Heart left ventricle (tissue), 16 donors: ENCODE results near the gene WNT7A. TPM values are rescaled to one million over a fixed set of nuclear protein-coding genes. Genes with fewer than 3 reads are reported as not detected.

ENCODE experiments used
- ATAC-seq, 4 donors: fragments of 200-7000 bp; cut with Tn5 transposase; one replicate each; pipeline ENCODE4 v1.9.1; 2020 to 2022; ENCODE audit warnings: moderate library complexity in 4 of 4, mild to moderate bottlenecking in 3 of 4, moderate number of reproducible peaks in 1 of 4
- DNase-seq, 5 donors: peaks; one replicate each; pipeline ENCODE4 v3.0.0-alpha.2; 2020
- H3K27ac ChIP-seq, 12 donors: fragments of 200-600 bp; sonication (generic) in 4 of 12; one replicate each; pipeline versions ENCODE4 v1.5.0 to v1.8.0; 2016 to 2022; ENCODE audit warnings: mild to moderate bottlenecking in 2 of 12
- H3K27me3 ChIP-seq, 9 donors: fragments of 200-600 bp; sonication (generic) in 2 of 9; one replicate each; pipeline versions ENCODE4 v1.5.1 to v1.8.0; 2016 to 2022; ENCODE audit warnings: mild to moderate bottlenecking in 3 of 9
- H3K36me3 ChIP-seq, 9 donors: fragments of 200-600 bp; sonication (generic) in 2 of 9; one replicate each; pipeline versions ENCODE4 v1.5.0 to v1.8.0; 2018 to 2022; ENCODE audit warnings: mild to moderate bottlenecking in 2 of 9
- H3K4me1 ChIP-seq, 12 donors: fragments of 200-600 bp; sonication (generic) in 4 of 12; one replicate each; pipeline versions ENCODE4 v1.5.0 to v1.8.0; 2016 to 2022; ENCODE audit warnings: mild to moderate bottlenecking in 3 of 12
- H3K4me3 ChIP-seq, 12 donors: fragments of 200-600 bp; sonication (generic) in 4 of 12; one replicate each; pipeline versions ENCODE4 v1.5.0 to v1.8.0; 2017 to 2022; ENCODE audit warnings: mild to moderate bottlenecking in 9 of 12, moderate library complexity in 4 of 12
- H3K9me3 ChIP-seq, 12 donors: fragments of 200-600 bp; sonication (generic) in 4 of 12; one replicate each; pipeline versions ENCODE4 v1.5.0 to v1.8.0; 2016 to 2022; ENCODE audit warnings: mild to moderate bottlenecking in 1 of 12
- POLR2A ChIP-seq, 2 donors: fragments of 450-650 bp; IDR thresholded peaks; one replicate each; pipeline ENCODE4 v1.6.1; 2017; ENCODE audit warnings: antibody characterized with exemption in 2 of 2, mild to moderate bottlenecking in 2 of 2, moderate library complexity in 2 of 2
- WGBS, 4 donors: extraction: QIAGEN DNeasy Blood & Tissue Kit in 2 of 4; methylation state at CpG; one replicate each; pipeline versions ENCODE4 v1.1.5 to v1.1.7; 2013 to 2018; 5-methylcytosine and 5-hydroxymethylcytosine counted together
- intact Hi-C, 10 donors: fragments of 100-400 bp; cut with DNase I; formaldehyde crosslinking; loops; one replicate each; pipeline versions ENCODE4 v1.11.1 to v1.14.2; 2022
- polyA plus RNA-seq, 2 donors: library from polyadenylated mRNA; stranded (reverse); fragments of 200-250 nt; gene quantifications; one replicate each; pipeline ENCODE4 v1.2.3, GENCODE V29; 2013
- total RNA-seq, 9 donors: library from RNA; depleted of rRNA in 2 of 9; stranded (reverse); fragments of >200 nt in 2 of 9; fragmentation: NEBNext Ultra II Directional in 3 of 9; extraction: Animal tissue kit (Norgen Biotek cat#: 25700) in 3 of 9; gene quantifications; one replicate each; pipeline versions ENCODE4 v1.1.0 to v1.2.4, GENCODE V29; 2016 to 2023
- TF ChIP-seq, protein P1 (sequence below), 12 donors: fragments of 200-600 bp; sonication (generic) in 4 of 12; IDR thresholded peaks; one replicate each; pipeline versions ENCODE4 v1.5.0 to v1.8.0; 2018 to 2022; ENCODE audit warnings: antibody characterized with exemption in 12 of 12, mild to moderate bottlenecking in 5 of 12
- donor health status: ischemic (EF 13 %, LVEDD 7.1; RV severe dilation, severe dysfunction).
- donor health status: healthy with polysubstance abuse.
- donor health status: DM: no; HTN: yes; CAD: no.
- donor health status: DM: no; HTN: no; CAD: no.
- donor health status: ischemic (EF 25% LVEDD 6.9; RV normal size, moderate dysfunction).
- donor health status: ischemic (EF 25% LVEDD 5.7; RV mildly dilated, moderate dysfunction).
- donor health status: healthy.
- donor health status: DM: yes; HTN: yes; CAD: no.
- donor health status: ischemic (EF 35%, LVEDD 5.7; RV mildly dilated, moderate dysfunction).
- donor health status: nonischemic (EF 11% LVEDD 7.7; RV severe dilation, severe dysfunction).
- donor health status: DM: yes; HTN: yes; CAD: no.
- donor health status: PGD.
- donor health status: ischemic (EF 29% LVEDD 5.4; RV normal size, mild dysfunction).
- donor health status: nonischemic (EF 23%, LVEDD 6.1; RV moderate dilation, normal function).

WNT7A gene
- total and polyA plus RNA-seq, 11 donors: not detected

DNA sequence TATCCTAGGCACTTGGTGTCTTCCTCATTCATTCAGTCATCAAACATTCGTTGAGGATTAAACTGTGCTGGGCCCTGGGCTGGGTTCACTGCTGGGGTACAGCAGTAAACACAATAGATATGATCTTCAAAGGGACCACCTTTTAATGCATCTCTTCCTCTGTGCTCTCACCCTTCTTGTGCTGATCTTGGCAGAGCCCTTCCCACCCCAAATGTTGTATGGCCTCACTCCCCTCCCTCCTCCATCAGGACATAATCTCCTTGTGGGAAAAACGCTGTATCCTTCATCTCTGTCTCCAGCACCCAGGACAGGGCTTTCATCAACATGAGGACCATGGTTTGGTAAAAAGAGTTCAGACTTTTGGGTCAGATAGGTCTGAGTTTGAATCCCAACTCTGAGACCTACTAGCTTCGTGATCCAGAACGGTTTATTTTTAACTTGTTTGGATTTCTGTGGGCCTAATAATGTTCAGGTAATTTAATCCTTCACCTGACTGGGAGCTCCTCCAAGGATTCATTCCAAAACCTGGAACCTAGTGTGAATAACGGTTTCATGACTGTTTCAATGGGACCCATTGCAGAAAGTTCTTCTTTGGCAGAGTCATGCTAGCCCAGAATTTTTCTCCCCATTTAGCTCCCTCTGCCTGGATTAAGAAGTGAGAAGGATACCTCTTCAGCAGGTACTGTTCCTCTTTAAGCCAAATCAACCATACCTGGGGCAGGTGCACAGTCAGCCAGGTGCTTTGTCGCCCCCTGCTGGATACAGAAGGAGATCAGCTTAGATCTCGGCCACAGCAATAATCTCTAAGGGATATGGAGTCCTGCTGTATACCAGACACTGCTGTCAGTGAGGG is 5.2 kb upstream of the WNT7A start:
- Histone ChIP-seq H3K36me3 (no peaks in the 10 kb centered on the region), H3K4me3 (no peak overlapping the region), H3K9me3 (peaks cover 0 to 6% (median 0%) of the 10 kb centered on the region in 12 donors), H3K27me3 (peaks cover 8 to 53% (median 32%) of the 10 kb centered on the region in 9 donors), H3K27ac (no peak overlapping the region), H3K4me1 (peaks cover 0 to 9% (median 4%) of the 10 kb centered on the region in 12 donors)
- intact Hi-C loops: loop anchor here in 8 of 10 donors (5.0 kb wide), 1 partner anchor 228 kb away; no protein-coding TSS in a partner anchor
- TF ChIP-seq, protein P1, sequence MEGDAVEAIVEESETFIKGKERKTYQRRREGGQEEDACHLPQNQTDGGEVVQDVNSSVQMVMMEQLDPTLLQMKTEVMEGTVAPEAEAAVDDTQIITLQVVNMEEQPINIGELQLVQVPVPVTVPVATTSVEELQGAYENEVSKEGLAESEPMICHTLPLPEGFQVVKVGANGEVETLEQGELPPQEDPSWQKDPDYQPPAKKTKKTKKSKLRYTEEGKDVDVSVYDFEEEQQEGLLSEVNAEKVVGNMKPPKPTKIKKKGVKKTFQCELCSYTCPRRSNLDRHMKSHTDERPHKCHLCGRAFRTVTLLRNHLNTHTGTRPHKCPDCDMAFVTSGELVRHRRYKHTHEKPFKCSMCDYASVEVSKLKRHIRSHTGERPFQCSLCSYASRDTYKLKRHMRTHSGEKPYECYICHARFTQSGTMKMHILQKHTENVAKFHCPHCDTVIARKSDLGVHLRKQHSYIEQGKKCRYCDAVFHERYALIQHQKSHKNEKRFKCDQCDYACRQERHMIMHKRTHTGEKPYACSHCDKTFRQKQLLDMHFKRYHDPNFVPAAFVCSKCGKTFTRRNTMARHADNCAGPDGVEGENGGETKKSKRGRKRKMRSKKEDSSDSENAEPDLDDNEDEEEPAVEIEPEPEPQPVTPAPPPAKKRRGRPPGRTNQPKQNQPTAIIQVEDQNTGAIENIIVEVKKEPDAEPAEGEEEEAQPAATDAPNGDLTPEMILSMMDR (IDR thresholded peaks at IDR 0.05): peak in 11 of 12 donors; percentile 16 to 65 (median 32)
- no peak for TF ChIP-seq POLR2A (IDR thresholded peaks at IDR 0.05)
- no peak for ATAC-seq
- DNase-seq: peak in 1 of 5 donors; percentile 1
- 22 to 25% (median 24%) methylated on average over 7 of the region's 7 CpGs for WGBS, 4 donors

DNA sequence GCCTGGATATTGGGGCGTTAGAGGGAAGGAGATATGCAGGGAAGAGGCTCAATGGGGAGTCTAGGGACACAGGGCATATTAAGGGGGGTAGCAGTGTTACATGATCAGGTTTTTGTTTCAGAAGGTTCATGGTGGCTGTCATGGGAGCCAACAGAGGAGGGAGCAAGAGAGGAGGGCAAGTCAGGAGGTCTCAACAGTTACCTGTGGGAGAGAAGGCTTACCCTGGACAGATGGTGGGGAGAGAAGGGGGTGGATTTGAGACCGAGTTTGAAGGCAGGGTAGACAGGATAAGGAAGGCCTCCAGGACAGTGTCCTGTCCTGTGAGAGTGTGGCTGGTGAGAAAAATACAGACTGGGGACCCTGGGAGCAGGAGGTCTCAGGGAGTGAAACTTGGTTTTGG is 3.8 kb upstream of the WNT7A start:
- Histone ChIP-seq H3K9me3 (peaks cover 0 to 6% (median 0%) of the 10 kb centered on the region in 12 donors), H3K4me3 (no peak overlapping the region), H3K36me3 (no peaks in the 10 kb centered on the region), H3K4me1 (peaks cover 0 to 22% (median 13%) of the 10 kb centered on the region in 12 donors), H3K27me3 (peaks cover 20 to 67% (median 44%) of the 10 kb centered on the region in 9 donors), H3K27ac (no peak overlapping the region)
- WGBS, 4 donors: 39 to 51% (median 50%) methylated on average over 2 of the region's 2 CpGs
- DNase-seq: no peak
- TF ChIP-seq, protein P1 (IDR thresholded peaks at IDR 0.05): no peak
- no peak for TF ChIP-seq POLR2A (IDR thresholded peaks at IDR 0.05)
- intact Hi-C loops: loop anchor here in 7 of 10 donors (5.0 kb wide), 1 partner anchor 226 kb away; no protein-coding TSS in a partner anchor
- no peak for ATAC-seq

DNA sequence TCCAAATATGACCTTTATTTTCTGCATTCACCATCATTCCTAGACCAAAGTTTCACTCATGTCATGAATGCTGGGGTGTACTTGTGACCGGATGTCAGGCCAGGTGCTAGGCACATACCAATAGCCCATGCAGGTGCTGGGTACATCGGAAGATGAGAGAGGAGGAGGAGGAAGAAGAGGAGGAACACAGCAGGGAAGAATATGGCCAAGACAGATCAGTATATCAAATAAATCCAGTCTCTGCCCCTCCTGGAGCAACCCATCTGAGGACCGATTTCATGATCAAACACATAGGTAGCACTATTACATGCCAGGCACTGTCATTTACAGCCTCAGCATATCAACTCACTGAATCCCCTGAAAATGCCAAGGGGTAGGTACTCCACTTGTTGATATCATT is 3.0 kb upstream of the WNT7A start:
- Histone ChIP-seq H3K36me3 (no peaks in the 10 kb centered on the region), H3K27me3 (peaks cover 22 to 75% (median 50%) of the 10 kb centered on the region in 9 donors)
- no peak for DNase-seq

More for the DNA sequence above, 3.0 kb upstream of the WNT7A start:
- H3K9me3 ChIP-seq: peaks cover 0 to 6% (median 0%) of the 10 kb centered on the region in 12 donors
- no peak overlapping the region for H3K4me3 ChIP-seq
- no peak for ATAC-seq
- peaks cover 0 to 31% (median 19%) of the 10 kb centered on the region in 12 donors for H3K4me1 ChIP-seq
- TF ChIP-seq, protein P1 (IDR thresholded peaks at IDR 0.05): no peak
- no peak for TF ChIP-seq POLR2A (IDR thresholded peaks at IDR 0.05)
- intact Hi-C loops: loop anchor here in 7 of 10 donors (5.0 kb wide), 1 partner anchor 226 kb away; no protein-coding TSS in a partner anchor
- no peak overlapping the region for H3K27ac ChIP-seq
- 91 to 94% (median 91%) methylated on average over 3 of the region's 3 CpGs for WGBS, 4 donors
